GM12892 (cell line): Measurements from ENCODE around the gene COG7.

Source experiments
- POLR2A ChIP-seq: IDR thresholded peaks from 2 replicates; pipeline ENCODE4 v1.6.1; 2011; ENCODE audit warnings: low read depth, low read length, control low read depth
- POLR2AphosphoS5 ChIP-seq: IDR thresholded peaks from 2 replicates; pipeline ENCODE4 v1.6.1; 2011; ENCODE audit warnings: low read depth, low read length, control low read depth
- TAF1 ChIP-seq: IDR thresholded peaks from 2 replicates; pipeline ENCODE4 v1.6.1; 2011; ENCODE audit warnings: low read depth, mild to moderate bottlenecking, control low read depth, low read length, borderline replicate concordance

- TF ChIP-seq TAF1 (no peak), POLR2A (no peak), POLR2AphosphoS5 (no peak)
Measured at GRCh38 chr16:23464196-23464595, 11.2 kb upstream of the COG7 start.
